ENCODE data around the gene RNLS.
A peak's percentile ranks its signal among the peaks of the same experiment; 100 is the strongest.
"Not testable (repeated sequence)": the region's sequence is repeated elsewhere in the genome, so short reads cannot be mapped to it uniquely, and the experiment has no call there.

RNLS gene

DNA sequence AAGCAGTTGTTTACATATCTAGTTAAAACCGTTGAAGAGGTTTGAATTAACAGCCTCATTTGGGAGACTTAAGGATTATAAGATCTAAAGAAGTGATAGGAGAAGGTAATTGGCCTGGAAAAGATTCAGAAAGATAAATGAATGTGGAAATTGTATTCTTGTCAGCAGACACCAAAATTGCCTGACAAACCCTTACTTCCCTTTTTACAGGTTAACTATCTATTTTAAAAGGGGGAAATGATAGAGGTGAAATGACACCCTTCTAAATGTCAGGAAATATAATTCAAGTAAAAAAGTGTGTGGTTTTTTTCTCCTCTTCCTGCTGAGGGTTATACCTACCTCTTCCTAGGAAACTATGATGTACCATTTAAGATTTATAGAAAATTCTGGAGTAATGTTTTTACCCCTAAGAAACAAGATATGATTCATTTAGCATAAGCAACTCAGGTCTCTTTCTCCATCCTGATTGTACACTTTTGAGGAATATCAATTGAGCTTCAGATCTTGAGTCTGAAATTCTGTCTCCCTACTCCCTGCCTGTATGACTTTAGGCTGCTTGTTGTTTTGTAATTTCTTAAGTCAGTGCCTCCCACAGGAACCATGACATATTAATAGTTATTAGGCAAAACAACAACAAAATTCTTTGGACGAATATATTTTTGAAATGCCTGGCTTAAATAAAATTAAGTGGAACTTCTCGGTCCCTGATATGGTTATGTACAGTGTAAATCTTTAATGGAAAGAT lies 250.4 kb downstream of the RNLS start:
- DNase-seq: peak; percentile 49

- DNase-seq: peak; percentile 88
These were observed 252.9 kb downstream of the RNLS start for GRCh38 chr10:88330174-88330573.

DNA sequence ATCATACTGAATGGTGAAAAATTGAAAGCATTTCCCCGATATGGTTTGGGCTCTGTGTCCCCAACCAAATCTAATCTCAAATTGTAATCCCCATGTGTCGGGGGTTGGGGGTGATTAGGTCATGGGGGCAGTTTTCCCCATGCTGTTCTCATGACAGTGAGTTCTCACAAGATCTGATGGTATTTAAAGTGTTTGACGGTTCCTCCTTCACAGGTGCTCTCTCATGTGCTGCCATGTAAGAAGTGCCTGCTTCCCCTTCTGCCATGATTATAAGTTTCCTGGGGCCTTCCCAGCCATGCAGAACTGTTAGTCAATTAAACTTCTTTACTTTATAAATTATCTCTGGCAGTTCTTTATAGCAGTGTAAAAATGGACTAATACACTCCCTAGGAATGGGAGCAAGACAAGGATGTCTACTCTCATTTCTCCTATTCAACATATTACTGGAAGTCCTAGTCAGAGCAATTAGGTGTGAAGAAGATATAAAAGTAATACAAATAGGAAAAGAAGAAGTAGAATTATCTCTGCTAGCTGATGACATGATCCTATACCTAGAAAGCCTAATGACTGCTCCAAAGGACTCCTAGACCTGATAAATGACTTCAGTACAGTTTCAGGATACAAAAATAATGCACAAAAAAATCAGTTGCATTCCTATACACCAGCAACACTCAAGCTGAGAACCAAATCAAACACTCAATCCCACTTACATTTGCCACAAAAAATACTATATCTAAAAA lies 260.6 kb downstream of the RNLS start:
- no peak for DNase-seq

DNA sequence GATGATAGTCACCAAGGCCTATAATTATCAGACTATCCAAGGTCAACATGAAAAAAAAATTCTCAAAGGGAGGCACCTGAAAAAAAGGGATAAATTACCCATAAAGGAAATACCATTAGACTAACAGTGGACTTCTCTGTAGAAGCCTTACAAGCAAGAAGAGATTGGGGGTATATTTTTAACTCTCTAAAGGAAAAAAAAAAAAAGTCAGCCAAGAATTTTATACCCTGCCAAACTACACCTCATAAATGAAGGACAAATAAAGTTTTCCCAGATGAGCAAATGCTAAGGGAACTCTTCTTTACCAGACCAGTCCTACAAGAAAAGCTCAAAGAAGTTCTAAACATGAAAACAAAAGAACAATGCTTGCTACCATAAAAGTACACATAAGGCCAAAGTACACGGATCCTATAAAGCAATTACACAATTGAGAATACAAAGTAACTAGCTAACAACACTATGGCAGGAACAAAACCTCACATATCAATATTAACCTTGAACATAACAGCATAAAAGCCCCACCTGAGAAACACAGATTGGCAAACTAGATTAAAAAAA lies 263.1 kb downstream of the RNLS start:
- DNase-seq: no peak

DNA sequence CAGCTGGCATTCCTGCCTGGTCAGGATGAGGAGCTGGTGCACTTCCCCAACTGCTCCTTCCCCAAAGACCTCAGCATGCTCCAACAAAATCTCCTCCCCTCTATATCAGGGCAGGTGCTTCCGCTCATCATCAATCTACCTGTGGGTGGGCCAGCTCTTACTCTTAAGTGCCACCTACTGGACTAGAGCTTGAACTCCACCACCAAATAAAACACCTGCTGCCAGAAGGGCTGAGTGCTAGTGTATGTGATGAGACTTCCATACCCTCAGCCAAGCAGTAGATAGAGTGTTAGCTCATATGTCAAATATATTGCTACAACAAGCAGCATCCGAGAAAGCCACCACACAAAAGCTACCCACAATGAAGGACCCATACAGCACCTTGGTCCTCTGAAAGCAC lies 264.3 kb downstream of the RNLS start:
- peak; percentile 19 for DNase-seq

DNA sequence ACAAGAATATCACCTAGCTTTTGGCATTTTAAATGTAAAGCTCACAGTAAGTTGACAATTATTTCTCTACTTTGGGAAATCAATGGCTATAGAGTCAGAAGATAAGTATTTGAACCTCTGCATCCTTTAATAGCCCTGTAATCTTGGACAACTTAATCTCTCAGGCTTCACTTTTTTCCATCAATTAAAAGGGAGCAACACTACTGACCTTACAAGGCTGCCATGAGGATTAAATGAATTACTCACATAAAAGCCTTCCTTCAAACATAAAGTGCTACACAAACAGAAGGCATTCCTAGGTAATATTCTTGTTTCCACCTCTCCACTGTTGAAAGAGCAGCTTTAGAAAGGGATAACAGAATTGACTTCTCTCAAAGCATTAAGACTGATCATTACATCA lies 266.0 kb downstream of the RNLS start:
- DNase-seq: no peak

- no peak for DNase-seq
These were observed 266.7 kb downstream of the RNLS start for GRCh38 chr10:88316292-88316861.

DNA sequence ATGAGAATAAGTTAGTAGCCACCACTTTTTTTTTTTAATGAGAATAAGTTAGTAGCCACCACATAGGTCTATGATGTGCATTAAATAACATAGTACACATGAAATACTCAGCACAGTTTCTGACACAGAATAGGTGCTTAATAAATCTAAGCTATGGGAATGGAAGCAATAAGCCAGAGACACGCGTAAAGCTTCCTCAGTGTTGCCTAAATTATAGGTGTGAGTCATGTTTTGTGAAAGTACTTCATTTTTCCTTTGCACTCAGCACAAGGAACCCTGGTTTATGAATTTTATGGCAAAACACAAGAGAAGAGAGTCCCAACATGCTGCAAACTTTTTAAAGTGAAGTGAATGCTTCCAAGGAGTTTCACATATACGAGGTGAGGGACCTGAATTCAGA lies 267.4 kb downstream of the RNLS start:
- no peak for DNase-seq

DNA sequence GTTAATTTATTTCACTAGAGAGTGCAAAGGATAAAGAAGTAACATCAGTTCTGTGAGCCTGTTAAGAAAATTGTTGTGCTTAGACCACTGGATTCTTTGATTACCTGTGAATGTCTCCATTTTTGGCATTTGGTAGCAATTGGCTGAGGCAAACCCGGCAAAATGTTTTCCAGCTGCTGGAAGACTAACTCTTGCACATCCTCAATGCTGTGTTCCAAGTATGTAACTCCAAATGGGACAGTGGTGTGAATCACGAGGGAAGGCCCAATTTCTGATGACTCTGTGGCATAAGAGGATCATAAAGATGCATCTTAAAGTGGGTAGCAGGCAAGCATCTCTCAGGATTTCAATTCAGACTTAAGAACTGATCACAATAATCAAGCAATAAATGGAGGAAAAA lies 268.8 kb downstream of the RNLS start:
- no peak for DNase-seq

GRCh38 chr10:88313878-88314277 lies 269.2 kb downstream of the RNLS start:
- DNase-seq: peak; percentile 66

- no peak for DNase-seq
These were observed 270.3 kb downstream of the RNLS start for GRCh38 chr10:88312855-88313254.

GRCh38 chr10:88311264-88311663 lies 271.9 kb downstream of the RNLS start:
- DNase-seq: no peak

DNA sequence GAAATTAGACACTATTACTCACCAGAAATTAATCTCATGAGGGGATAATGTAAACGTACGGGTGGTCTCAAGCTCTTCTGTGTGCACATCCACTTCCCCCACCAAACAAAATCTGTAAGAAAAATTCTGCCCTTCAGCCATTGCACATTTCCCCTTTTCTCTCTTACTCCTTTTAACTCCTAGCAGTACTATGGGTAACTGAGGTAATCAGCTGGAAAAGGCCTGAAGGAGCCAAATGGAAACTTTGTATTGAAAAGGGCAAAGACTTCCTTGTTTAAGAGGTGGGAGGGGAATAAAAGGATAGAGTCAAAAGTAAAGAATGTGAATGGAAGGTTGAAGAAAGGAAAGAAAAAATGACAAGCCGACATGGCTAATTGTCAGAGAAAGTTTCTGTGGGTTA lies 273.8 kb downstream of the RNLS start:
- DNase-seq: no peak

DNA sequence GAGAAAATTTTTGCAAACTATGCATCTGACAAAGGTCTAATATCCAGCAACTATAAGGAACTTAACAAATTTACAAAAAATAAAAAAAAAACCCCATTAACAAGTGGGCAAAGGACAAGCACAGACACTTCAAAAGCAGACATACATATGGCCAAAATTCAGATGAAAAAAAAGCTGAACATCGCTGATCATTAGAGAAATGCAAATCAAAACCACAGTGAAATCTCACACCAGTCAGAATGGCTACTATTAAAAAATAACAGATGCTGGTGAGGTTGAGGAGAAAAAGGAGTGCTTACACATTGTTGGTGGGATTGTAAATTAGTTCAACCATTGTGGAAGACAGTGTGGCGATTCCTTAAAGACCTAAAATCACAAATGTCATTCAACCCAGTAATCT lies 274.8 kb downstream of the RNLS start:
- not testable (repeated sequence) for DNase-seq

DNA sequence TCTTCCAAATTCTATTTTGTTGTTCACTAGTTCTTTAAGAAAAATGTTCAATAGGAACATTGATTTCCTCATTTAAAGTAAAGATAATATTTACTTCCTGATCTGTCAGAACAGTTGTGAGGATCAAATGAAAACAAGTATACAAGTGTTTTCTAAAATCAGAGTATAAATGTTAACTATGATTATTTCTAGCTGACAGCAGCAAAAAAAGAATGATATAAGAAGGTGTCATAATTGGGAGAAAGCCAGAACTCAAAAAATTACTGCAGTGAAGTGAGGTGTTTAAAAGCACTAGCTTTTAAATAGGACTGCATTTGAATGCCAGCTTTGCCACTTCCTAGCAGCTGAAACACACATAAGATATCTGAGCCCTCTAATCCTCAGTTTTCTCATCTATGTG lies 283.3 kb downstream of the RNLS start:
- no peak for DNase-seq

DNA sequence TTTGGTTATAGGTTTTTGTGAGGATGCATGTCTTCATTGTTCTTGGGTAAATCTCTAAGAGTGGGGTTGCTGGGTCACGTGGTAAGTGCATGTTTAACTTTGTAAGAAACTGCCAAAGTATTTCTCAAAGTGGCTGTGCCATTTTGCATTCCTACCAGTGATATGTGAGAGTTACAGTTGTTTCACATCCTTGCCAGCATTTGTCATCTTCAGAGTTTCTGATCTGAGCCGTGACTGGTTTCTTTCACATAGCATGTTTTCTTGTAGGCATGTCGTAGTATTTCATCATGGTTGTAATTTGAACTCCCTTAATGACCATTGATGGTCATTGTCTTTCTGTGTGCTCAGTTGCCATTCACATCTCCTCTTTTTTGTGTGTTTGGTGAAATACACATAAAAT lies 286.0 kb downstream of the RNLS start:
- no peak for DNase-seq

DNA sequence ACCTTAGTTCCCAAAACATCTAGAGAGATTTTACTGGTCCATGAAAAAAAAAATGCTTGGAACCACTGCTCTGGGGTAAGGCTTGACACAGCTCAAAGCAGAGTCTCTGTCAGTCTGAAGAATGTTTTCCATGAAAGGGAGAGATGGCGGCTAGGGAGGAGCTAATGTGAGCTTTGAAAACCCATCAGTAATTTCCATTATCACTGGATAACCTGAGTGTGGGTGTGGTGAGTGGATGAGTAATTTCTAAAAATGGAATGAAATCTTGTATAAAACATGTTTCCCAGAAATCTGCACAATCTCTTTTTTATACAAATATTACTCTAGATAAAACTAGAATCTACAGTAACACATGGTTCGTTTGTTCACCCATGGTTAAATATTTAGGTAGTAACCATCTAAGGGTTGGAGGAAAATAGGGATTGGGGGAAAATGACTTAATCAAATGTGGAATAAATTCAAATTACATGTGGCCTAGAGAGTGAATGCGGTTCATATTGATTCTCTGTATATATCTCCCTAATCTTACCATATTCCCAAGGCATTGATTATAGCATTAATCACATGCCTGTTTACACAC lies 289.4 kb downstream of the RNLS start:
- no peak for DNase-seq

DNA sequence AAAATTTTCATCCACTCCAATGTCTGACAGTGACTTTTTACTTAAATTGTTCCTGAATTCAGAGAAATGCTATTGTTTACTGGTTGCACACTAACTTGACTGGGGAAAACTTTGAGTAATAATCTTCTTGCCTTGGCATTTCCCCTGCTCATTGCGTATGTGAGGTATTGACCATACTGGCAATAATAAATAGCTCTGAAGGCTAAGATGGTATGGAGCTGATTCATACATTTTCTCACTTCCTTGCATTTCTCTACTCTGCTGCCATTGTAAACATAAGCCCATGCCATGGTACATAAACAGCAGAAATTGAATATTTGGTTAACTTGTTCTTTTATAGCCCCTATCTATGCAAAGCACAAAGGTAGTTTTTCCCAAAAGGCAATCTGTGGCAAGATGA lies 290.0 kb downstream of the RNLS start:
- no peak for DNase-seq

- peak; percentile 50 for DNase-seq
These were observed 291.0 kb downstream of the RNLS start for GRCh38 chr10:88292185-88292514.

GRCh38 chr10:88291289-88292184 lies 291.6 kb downstream of the RNLS start:
- no peak for DNase-seq

DNA sequence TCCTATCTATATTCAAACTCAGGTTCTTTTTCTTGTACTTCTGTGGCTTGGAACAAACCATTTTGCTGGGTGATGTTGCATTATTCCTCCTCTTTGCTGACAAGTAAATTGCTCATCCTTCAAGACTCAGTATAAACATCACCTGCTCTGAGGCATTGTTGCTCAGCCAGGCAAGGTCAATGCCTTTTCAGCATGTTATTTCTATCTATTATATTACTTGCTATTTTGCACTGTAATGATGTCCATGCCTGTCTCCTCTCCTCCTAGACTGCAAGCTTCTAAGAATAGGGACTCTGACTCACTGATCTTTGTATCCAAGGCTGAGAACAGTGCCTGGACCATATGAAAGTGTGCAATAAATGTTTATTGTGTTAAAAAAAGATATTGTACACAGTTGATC lies 293.8 kb downstream of the RNLS start:
- no peak for DNase-seq

- DNase-seq: no peak
These were observed 294.6 kb downstream of the RNLS start for GRCh38 chr10:88288320-88289059.
